Fibroblast of peridontal ligament (primary cell): ENCODE data around the gene OPTC.

Source experiments
- DNase-seq: peaks from one replicate; pipeline ENCODE4 v3.0.0-alpha.2; 2010; ENCODE audit errors: extremely low read depth

OPTC gene

DNA sequence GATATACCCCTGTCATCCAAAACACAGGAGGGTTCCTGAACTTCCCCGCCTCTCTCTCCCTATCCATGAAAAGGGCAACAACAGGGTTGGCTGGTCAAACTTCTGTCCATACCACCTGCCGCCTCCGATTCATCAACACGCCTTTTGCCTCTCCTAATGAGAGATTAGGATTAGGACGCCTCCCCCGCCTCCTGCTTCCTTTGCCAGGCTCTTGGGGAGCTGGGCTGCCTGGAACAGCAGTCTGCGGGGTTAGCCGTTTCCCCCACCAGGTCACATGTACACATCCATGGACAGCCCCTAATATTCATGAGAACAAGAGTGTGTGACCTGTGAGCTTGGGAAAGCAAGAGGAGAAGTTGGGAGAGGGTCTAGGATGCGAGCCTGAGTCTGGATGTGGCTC, 2.3 kb upstream of the OPTC start:
- no peak for DNase-seq

GRCh38 chr1:203492082-203492747, 1.7 kb upstream of the OPTC start:
- DNase-seq = no peak

DNA sequence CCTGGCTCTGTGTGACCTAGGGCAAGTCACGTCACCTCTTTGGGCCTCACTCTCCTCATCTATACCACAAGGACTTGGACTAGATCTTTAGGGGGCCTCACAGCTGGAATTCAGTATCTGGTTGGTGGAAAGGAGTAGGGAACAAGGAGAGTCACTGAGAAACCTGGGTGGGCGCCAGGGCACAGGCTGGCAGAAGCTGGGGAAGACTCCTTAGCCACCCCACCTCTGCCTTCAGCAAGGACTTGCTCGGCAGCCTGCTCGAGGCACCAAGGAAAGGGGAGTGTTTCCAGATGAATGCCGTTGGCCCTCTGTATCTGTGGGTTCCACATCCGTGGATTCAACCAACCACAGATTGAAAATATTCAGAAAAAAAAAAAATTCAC, 1.2 kb upstream of the OPTC start:
- no peak for DNase-seq

GRCh38 chr1:203495845-203496244, 1.9 kb downstream of the OPTC start:
- DNase-seq = no peak

DNA sequence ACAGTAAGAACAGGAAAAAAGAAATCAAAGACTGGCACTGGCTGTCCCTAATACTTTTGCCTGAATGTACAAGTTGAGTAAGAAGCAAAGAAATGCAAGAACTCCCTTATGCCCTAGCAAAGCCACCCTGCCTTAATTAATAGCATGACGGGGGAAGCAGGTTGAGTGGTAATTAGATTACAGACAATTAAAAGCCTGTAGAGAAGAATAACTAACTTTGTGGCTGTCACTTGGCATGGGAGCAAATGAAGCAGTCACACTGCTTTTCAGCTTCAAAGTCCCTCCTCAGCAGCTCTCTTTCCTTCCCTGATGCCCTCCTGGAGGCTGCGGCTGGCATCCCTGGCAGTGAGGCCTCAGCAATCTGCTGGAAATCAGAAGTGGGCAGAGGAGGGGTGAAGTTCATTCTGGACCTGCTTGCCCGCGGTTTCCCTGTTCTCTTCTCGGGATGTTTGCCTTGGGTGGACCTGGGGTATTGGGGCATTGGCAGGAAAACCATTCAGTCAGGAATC, 3.4 kb downstream of the OPTC start:
- DNase-seq = no peak

GRCh38 chr1:203499643-203500278, 5.8 kb downstream of the OPTC start:
- no peak for DNase-seq

- no peak for DNase-seq
These were observed 6.3 kb downstream of the OPTC start for GRCh38 chr1:203500279-203500678.

- DNase-seq = no peak
These were observed 9.9 kb downstream of the OPTC start for GRCh38 chr1:203503836-203504235.

GRCh38 chr1:203504400-203505250, 10.7 kb downstream of the OPTC start:
- DNase-seq = peak; percentile 86

GRCh38 chr1:203505526-203506204, 11.7 kb downstream of the OPTC start:
- no peak for DNase-seq

- DNase-seq = peak; percentile 20
These were observed 13.1 kb downstream of the OPTC start for GRCh38 chr1:203506858-203507626.

DNA sequence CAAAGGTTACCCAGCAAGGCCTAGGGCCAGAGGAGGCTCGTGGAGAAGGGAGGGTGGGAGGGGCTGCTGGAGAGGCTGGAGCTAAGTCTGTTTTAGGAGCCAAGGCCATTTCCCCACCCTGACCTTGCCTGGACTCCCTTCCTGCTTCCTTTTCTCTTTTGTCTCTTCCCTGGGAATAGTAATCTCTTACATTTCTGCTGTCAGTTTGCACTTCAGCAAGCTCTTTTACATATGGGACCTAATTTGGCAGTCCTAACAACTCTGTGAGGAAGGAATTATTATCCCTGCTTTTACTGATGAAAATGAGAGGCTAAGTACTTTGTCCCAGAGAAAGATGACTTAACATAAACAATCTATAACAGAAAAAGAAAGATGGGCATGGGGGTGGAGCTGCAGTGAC, 13.8 kb downstream of the OPTC start:
- DNase-seq = no peak

- DNase-seq = no peak
These were observed 14.6 kb downstream of the OPTC start for GRCh38 chr1:203508463-203509073.

- peak; percentile 44 for DNase-seq
These were observed 15.2 kb downstream of the OPTC start for GRCh38 chr1:203509135-203509534.

GRCh38 chr1:203511513-203511912, 17.6 kb downstream of the OPTC start:
- DNase-seq = no peak

- DNase-seq = no peak
These were observed 18.0 kb downstream of the OPTC start for GRCh38 chr1:203511930-203512329.

GRCh38 chr1:203512517-203512847, 18.5 kb downstream of the OPTC start:
- DNase-seq = no peak

- peak; percentile 89 for DNase-seq
These were observed 19.1 kb downstream of the OPTC start for GRCh38 chr1:203512848-203513584.

DNA sequence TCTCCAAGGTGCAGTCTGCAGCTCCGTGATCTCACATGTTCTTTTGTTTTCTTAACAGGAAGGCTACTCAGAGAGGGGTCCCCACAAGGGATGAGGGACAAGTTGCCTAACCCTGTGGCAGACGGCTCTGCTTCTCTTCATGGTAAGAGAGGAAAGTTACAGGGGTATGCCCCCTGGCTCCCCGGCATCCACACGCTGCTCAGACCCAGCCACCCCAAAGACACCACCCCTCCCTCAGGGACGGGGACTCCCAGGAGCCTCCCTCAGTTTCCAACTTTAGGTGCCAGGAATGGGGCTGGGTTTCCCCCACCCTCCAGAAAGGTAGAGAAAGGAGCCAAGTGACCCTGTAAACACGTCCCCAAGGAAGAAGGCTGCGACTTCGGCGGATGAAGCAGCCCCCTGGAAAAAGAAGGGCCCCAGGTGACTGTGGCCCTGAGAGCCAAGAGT, 19.7 kb downstream of the OPTC start:
- no peak for DNase-seq

GRCh38 chr1:203516184-203516583, 22.2 kb downstream of the OPTC start:
- DNase-seq = no peak
